HG02943 (cell line): ENCODE data around the gene ALDH1A3.

Source experiments
- ATAC-seq: cut with Tn5 transposase; IDR thresholded peaks from one replicate; pipeline ENCODE4 v1.9.1; 2021; ENCODE audit warnings: mild to moderate bottlenecking, low read depth, moderate library complexity; ENCODE audit not compliant: unreplicated experiment

The ALDH1A3 gene

GRCh38 chr15:100880897-100881242 is 1.2 kb downstream of the ALDH1A3 start:
- ATAC-seq = no peak

- ATAC-seq = no peak
Measured at GRCh38 chr15:100881573-100882336, 2.1 kb downstream of the ALDH1A3 start.

GRCh38 chr15:100885116-100885515 is 5.5 kb downstream of the ALDH1A3 start:
- ATAC-seq = no peak

GRCh38 chr15:100885811-100886210 is 6.2 kb downstream of the ALDH1A3 start:
- no peak for ATAC-seq

GRCh38 chr15:100887211-100887913 is 7.7 kb downstream of the ALDH1A3 start:
- no peak for ATAC-seq

DNA sequence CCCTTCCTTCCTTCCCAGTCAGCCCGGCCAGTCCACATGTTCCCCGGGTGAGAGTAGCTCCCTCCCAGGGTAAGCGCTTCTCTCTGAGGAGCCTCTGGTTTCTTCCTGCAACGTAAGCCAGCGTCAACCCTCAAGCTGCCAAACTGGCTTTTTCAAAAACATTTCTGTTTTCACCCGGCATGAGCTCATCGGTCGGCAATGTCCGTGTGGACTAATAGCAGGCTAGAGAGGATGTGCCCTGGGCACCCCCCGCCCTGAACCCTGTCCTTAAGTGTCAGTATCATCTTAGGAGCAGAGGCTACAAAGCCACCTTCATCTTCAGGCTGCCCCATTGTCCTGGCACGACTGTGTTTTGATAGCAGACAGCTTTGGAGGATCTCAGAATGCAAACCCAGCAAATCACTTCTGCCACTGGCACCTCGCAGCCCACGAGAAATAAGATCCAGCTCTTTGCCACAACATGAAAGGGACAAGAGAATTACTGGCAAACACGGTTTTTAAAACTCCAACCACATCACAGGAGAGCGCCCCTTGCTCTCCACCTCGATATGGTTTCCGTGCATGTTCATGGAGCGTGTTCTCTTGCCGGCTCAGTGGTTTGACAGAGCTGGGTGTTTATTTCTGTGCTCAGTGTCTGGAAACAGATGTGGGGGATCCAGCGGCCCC is 9.9 kb downstream of the ALDH1A3 start:
- ATAC-seq = no peak

DNA sequence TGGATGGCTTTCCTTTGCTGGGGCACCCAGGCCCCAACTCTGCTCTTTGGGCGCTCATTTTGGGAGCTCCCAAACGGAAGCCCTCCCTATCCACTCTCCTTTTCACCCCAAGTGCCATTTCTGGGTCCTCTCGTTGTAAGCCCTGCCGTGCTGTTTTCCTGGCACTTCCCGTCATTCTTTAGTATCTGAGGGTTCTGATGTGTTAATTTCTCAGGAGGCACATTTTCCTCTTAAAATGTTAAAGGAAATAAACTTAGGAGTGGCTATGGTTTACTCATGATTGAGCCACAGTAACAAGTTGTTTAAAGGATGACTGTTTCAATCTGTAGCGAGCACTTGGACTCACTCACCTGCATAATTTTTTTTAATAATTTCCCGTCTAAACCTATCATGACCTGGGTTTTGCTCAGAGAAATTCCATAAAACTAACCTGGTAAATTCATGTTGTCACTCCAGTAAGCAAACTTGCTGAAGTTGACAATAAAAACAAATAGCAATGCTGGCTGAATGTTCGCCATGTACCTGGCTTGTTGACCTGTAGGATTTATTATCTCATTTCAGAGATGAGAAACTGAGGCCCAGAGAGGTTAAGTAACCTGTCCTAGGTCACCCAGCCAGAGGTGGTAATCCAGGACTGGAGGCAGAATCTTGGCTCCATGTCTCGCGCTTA is 10.6 kb downstream of the ALDH1A3 start:
- ATAC-seq = no peak

DNA sequence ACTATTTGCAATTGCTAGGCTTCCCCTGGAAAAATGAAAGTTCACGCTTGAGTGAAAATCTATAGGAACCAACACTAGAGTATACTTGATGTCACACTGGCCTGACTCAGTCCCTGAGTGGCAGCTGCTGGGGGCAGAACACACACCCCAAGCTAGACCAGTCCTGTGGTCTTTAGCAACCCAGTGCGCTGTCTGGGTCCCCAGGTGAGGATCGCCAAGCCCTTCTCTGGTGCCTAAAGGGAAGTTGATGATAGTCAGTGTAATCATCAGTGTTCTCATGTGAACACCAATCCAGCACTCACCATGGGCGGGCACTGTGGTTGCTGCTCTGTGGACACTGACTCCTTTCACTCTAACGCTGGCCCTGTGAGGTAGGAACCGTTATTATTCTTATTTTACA is 11.2 kb downstream of the ALDH1A3 start:
- ATAC-seq = no peak

GRCh38 chr15:100891307-100892012 is 11.8 kb downstream of the ALDH1A3 start:
- no peak for ATAC-seq

DNA sequence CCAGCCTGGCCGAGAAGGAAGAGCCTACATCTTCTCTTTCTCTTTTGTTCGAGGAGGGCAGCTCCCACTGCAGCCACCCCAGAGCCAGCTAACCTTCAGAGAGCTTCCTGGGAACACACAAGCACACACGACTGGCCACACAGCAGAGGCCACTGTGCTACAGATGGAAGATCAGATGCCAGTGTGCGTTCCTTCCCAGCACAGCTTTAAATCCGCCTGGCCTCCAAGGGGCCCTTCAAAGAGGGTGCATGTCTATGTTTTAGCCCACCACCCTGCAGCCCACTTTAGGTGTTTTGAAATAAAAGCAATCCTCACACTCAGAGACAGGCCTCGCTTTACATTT is 12.4 kb downstream of the ALDH1A3 start:
- ATAC-seq = no peak

GRCh38 chr15:100893261-100893963 is 13.8 kb downstream of the ALDH1A3 start:
- no peak for ATAC-seq

- ATAC-seq = no peak
Measured at GRCh38 chr15:100893964-100894295, 14.3 kb downstream of the ALDH1A3 start.

DNA sequence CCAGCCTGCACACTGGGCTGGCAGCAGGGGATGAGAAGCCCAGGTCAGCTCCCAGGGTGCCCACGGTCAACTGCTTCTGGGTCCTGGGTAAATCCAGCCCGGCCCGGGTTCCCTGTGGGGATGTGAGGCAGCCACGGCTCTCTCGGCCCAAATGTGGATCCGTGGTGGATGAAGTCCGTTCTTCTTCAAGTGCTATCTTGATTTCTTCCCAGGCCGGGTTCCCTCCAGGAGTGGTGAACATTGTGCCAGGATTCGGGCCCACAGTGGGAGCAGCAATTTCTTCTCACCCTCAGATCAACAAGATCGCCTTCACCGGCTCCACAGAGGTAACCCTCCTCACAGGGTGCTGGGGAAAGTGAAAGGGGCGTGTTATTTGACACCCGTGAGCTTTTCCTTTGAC is 16.1 kb downstream of the ALDH1A3 start:
- no peak for ATAC-seq

GRCh38 chr15:100897221-100898151 is 17.9 kb downstream of the ALDH1A3 start:
- no peak for ATAC-seq

DNA sequence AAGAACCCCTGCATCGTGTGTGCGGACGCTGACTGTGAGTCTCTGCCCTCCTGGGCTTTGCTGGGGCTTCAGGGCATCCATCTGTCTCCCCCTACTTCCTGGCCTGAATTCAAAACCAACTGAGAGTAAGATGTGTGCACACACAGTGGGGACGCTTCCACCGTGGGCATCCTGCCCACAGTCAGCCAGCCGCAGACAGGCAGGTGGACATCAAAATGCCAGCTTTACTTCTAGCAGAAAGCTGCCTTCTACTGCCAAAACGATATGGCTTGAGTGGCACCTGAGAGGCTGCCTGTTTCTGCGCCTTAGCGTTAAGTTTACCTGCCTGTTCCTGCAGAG is 18.5 kb downstream of the ALDH1A3 start:
- no peak for ATAC-seq

DNA sequence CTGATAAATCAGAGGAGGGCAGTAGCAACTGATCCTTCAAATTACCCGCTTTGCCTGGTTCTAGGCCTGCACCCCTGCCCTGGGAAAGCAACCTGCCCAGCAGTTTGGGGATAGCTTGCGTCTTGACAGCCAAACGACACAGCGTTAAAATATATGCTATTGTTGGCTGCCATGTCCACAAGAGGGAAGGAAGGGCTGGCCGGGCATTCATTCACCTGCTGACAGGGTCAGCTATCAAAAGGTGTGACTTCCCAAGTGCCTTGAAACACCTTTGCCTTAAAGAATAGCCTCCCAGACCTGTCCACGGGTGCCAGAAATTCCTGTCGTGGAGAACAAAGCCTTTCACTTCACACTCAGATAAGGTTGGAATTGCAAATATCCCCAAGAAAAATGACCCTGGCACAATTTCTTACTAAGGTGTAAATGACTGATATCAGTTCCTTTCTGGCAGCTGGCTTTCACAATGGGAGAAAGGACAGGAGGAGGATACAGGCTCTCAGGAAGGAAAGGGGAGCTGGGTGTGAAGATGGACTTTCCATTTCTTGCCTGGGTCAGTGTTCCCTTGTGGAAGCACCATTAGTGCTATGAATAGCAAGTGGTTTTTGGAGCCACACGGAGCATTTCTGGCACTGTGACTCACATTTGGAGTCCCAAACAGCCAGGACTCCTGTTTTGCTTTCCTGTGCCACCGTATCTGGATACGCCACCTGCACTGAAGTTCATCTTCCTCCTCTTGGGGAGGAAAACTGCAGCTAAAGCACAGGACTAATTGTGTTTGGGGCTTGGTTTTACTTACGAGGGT is 19.2 kb downstream of the ALDH1A3 start:
- no peak for ATAC-seq

GRCh38 chr15:100899601-100900000 is 20.0 kb downstream of the ALDH1A3 start:
- no peak for ATAC-seq

DNA sequence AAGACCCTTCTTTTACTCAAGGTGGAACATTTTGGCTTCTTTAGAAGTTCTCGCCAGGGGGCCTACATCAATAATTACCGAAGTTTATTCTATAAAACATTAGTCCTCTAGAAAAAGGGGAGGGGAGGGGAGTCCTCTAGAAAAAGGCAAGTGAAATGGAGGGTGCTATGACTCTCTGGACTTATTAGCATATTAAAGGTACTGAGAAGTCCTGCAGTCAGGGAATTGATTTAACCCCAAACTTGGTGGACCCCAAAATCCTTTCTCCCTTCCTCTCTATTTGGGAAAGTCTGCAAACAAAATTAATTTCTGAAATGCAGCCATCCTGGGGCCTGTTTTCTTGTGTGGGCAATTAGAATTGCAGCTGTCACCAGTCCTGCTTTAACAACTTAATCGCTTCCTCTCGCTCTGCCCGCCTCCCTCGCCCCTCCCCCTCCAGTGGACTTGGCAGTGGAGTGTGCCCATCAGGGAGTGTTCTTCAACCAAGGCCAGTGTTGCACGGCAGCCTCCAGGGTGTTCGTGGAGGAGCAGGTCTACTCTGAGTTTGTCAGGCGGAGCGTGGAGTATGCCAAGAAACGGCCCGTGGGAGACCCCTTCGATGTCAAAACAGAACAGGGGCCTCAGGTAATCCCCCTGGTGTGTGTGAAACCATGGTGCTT is 20.6 kb downstream of the ALDH1A3 start:
- ATAC-seq = no peak
